Activated T-cell treated with anti-CD3 and anti-CD28 coated beads for 24 hours (primary cell): Measurements from ENCODE around the gene MPC2.
A peak's percentile ranks its signal among the peaks of the same experiment; 100 is the strongest.

Source experiments
- DNase-seq: peaks from one replicate; pipeline ENCODE4 v3.0.0-alpha.2; 2020; ENCODE audit warnings: low read depth

Gene MPC2

GRCh38 chr1:167936930-167937708 is at the start of gene MPC2:
Gene MPC2 (minus strand): TSS chr1:167937072. CDS start chr1:167935841, 1,231 bp downstream.
- DNase-seq: peak; percentile 41

GRCh38 chr1:167984886-167985489 is 48.1 kb upstream of the MPC2 start:
- no peak for DNase-seq

- no peak for DNase-seq
Measured at GRCh38 chr1:167983797-167984420, 47.0 kb upstream of the MPC2 start.

GRCh38 chr1:167981933-167982332 is 45.1 kb upstream of the MPC2 start:
- no peak for DNase-seq

- no peak for DNase-seq
Measured at GRCh38 chr1:167977245-167977644, 40.4 kb upstream of the MPC2 start.

- DNase-seq: no peak
Measured at GRCh38 chr1:167974698-167975097, 37.8 kb upstream of the MPC2 start.

- no peak for DNase-seq
Measured at GRCh38 chr1:167973832-167974231, 37.0 kb upstream of the MPC2 start.

GRCh38 chr1:167968569-167968968 is 31.7 kb upstream of the MPC2 start:
- no peak for DNase-seq

- no peak for DNase-seq
Measured at GRCh38 chr1:167966050-167966449, 29.2 kb upstream of the MPC2 start.

- DNase-seq: no peak
Measured at GRCh38 chr1:167964646-167965045, 27.8 kb upstream of the MPC2 start.

GRCh38 chr1:167957710-167958109 is 20.8 kb upstream of the MPC2 start:
- DNase-seq: no peak

GRCh38 chr1:167955915-167956314 is 19.0 kb upstream of the MPC2 start:
- no peak for DNase-seq

- no peak for DNase-seq
Measured at GRCh38 chr1:167950569-167950968, 13.7 kb upstream of the MPC2 start.

GRCh38 chr1:167949785-167950184 is 12.9 kb upstream of the MPC2 start:
- DNase-seq: no peak

- no peak for DNase-seq
Measured at GRCh38 chr1:167947733-167948132, 10.9 kb upstream of the MPC2 start.

GRCh38 chr1:167943541-167943940 is 6.7 kb upstream of the MPC2 start:
- no peak for DNase-seq

GRCh38 chr1:167940264-167940663 is 3.4 kb upstream of the MPC2 start:
- DNase-seq: no peak

GRCh38 chr1:167938080-167938636 is 1.3 kb upstream of the MPC2 start:
- DNase-seq: no peak

GRCh38 chr1:167937709-167938010 is 788 bp upstream of the MPC2 start:
- no peak for DNase-seq

- DNase-seq: peak; percentile 94
Measured at GRCh38 chr1:167936068-167936929, 573 bp downstream of the MPC2 start, which contains the start of gene DCAF6. Gene DCAF6 (plus strand): TSS chr1:167936683. CDS start chr1:167936912, 229 bp downstream.

GRCh38 chr1:167935216-167936067 is 1.4 kb downstream of the MPC2 start:
- DNase-seq: peak; percentile 16
